Hepatocyte (in vitro differentiated cells): ENCODE results near the gene TPRG1L. TPM values are rescaled to one million over a fixed set of nuclear protein-coding genes. Genes with fewer than 3 reads are reported as not detected.

Source experiments
- DNase-seq: peaks from one replicate; pipeline ENCODE4 v3.0.0-alpha.2; 2016; ENCODE audit warnings: low spot score
- H2AFZ ChIP-seq: fragments of 200-600 bp; sonication (generic); 2 replicates; pipeline ENCODE4 v1.6.0; 2016; ENCODE audit warnings: antibody characterized with exemption, mild to moderate bottlenecking
- H3K27ac ChIP-seq: fragments of 200-600 bp; sonication (generic); 2 replicates; pipeline ENCODE4 v1.5.1; 2016; ENCODE audit warnings: mild to moderate bottlenecking
- H3K27me3 ChIP-seq: fragments of 200-600 bp; sonication (generic); 2 replicates; pipeline ENCODE4 v1.6.1; 2016
- H3K36me3 ChIP-seq: fragments of 200-600 bp; sonication (generic); replicated peaks from 2 replicates; pipeline ENCODE4 v1.5.1; 2016; ENCODE audit warnings: low read depth; ENCODE audit not compliant: insufficient read depth
- H3K4me1 ChIP-seq: fragments of 200-600 bp; sonication (generic); 2 replicates; pipeline ENCODE4 v1.5.1; 2016; ENCODE audit warnings: mild to moderate bottlenecking, moderate library complexity; ENCODE audit not compliant: insufficient read depth
- H3K4me2 ChIP-seq: fragments of 200-600 bp; sonication (generic); 2 replicates; pipeline ENCODE4 v1.6.0; 2016
- H3K4me3 ChIP-seq: fragments of 200-600 bp; sonication (generic); 2 replicates; pipeline ENCODE4 v1.5.1; 2016; ENCODE audit warnings: mild to moderate bottlenecking
- H3K79me2 ChIP-seq: fragments of 200-600 bp; sonication (generic); 2 replicates; pipeline ENCODE4 v1.6.0; 2017; ENCODE audit warnings: mild to moderate bottlenecking
- H3K9me2 ChIP-seq: fragments of 200-600 bp; sonication (generic); replicated peaks from 2 replicates; pipeline ENCODE4 v1.6.0; 2017; ENCODE audit warnings: mild to moderate bottlenecking; ENCODE audit not compliant: insufficient read depth
- H3K9me3 ChIP-seq: fragments of 200-600 bp; sonication (generic); 2 replicates; pipeline ENCODE4 v1.5.1; 2016; ENCODE audit warnings: low read depth, mild to moderate bottlenecking
- H4K20me1 ChIP-seq: fragments of 200-600 bp; sonication (generic); 2 replicates; pipeline ENCODE4 v1.6.0; 2016; ENCODE audit warnings: mild to moderate bottlenecking; ENCODE audit not compliant: insufficient read depth, poor library complexity, severe bottlenecking
- EZH2 ChIP-seq: fragments of 200-600 bp; sonication (generic); IDR thresholded peaks from 2 replicates; pipeline ENCODE4 v1.6.1; 2016; ENCODE audit warnings: antibody characterized with exemption, mild to moderate bottlenecking, borderline replicate concordance
- EZH2phosphoT487 ChIP-seq: fragments of 200-600 bp; sonication (generic); IDR thresholded peaks from one replicate; pipeline ENCODE4 v1.6.1; 2018; ENCODE audit warnings: antibody characterized with exemption, mild to moderate bottlenecking, low read depth, moderate library complexity; ENCODE audit not compliant: unreplicated experiment, severe bottlenecking
- WGBS: methylation state at CpG from one replicate; pipeline ENCODE4 v1.1.6; 2016; ENCODE audit warnings: low lambda C conversion rate; ENCODE audit errors: missing lambda C conversion rate; 5-methylcytosine and 5-hydroxymethylcytosine counted together
- polyA plus RNA-seq: library from polyadenylated mRNA; unstranded; fragments of >200 nt; fragmentation: Nextera tagmentation; extraction: Ambion mirVana; gene quantifications from 2 replicates; pipeline ENCODE4 v1.2.1, GENCODE V29; 2016
- total RNA-seq: library from RNA; depleted of rRNA; stranded (reverse); fragments of >200 nt; gene quantifications from 2 replicates; pipeline ENCODE4 v1.2.3, GENCODE V29; 2014
- TF ChIP-seq, protein P1 (sequence below): fragments of 200-600 bp; sonication (generic); IDR thresholded peaks from 2 replicates; pipeline ENCODE4 v1.5.1; 2016; ENCODE audit warnings: antibody characterized with exemption, mild to moderate bottlenecking; ENCODE audit not compliant: poor library complexity

The TPRG1L gene
- total and polyA plus RNA-seq, 2 experiments from 2014 or later: 57.9 to 74.1 TPM

DNA sequence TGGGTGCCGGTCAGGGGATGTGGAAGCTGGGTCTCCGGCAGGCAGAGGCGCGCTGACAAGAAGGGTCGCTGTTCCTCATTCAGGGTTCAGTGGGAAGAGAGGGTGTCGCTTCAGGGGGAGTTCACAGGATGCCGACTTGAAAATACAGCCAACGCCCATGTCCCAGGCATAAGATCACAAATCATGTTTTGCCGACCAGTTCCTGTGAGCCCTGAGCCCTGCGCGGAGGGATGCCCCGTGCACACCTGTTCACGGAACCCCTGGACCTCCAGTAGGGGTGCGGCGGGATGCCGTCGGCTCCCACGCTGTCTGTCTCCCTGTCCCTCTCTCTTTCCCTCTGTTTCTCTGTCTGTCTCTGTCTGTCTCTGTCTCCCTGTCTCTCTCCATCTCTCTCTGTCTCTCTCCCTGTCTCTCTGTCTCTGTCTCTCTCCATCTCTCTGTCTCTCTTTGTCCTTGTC is 54.3 kb downstream of the TPRG1L start:
- no peaks in the 10 kb centered on the region for H3K36me3 ChIP-seq
- H4K20me1 ChIP-seq: no peaks in the 10 kb centered on the region
- H3K4me3 ChIP-seq: no peak overlapping the region
- no peaks in the 10 kb centered on the region for H3K9me3 ChIP-seq
- WGBS: 93% methylated on average over 18 of the region's 18 CpGs
- no peak overlapping the region for H3K27ac ChIP-seq
- no peaks in the 10 kb centered on the region for H3K27me3 ChIP-seq
- H2AFZ ChIP-seq: no peak overlapping the region
- H3K4me1 ChIP-seq: no peaks in the 10 kb centered on the region
- no peak for TF ChIP-seq EZH2
- TF ChIP-seq EZH2phosphoT487: no peak
- TF ChIP-seq, protein P1, sequence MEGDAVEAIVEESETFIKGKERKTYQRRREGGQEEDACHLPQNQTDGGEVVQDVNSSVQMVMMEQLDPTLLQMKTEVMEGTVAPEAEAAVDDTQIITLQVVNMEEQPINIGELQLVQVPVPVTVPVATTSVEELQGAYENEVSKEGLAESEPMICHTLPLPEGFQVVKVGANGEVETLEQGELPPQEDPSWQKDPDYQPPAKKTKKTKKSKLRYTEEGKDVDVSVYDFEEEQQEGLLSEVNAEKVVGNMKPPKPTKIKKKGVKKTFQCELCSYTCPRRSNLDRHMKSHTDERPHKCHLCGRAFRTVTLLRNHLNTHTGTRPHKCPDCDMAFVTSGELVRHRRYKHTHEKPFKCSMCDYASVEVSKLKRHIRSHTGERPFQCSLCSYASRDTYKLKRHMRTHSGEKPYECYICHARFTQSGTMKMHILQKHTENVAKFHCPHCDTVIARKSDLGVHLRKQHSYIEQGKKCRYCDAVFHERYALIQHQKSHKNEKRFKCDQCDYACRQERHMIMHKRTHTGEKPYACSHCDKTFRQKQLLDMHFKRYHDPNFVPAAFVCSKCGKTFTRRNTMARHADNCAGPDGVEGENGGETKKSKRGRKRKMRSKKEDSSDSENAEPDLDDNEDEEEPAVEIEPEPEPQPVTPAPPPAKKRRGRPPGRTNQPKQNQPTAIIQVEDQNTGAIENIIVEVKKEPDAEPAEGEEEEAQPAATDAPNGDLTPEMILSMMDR: no peak
- no peaks in the 10 kb centered on the region for H3K79me2 ChIP-seq
- H3K9me2 ChIP-seq: no peaks in the 10 kb centered on the region
- DNase-seq: no peak
- H3K4me2 ChIP-seq: no peak overlapping the region

Other genes starting within 250 kb of the TPRG1L start
- 21.5 and 24.8 TPM in 2 replicates for gene ARHGEF16, start 170.3 kb upstream of the TPRG1L start, total RNA-seq
- gene ARHGEF16, start 170.3 kb upstream of the TPRG1L start, polyA plus RNA-seq: 32.3 and 36.2 TPM in 2 replicates
- gene MEGF6, start 13.5 kb upstream of the TPRG1L start, total RNA-seq: 9.6 and 11.6 TPM in 2 replicates
- gene MEGF6, start 13.5 kb upstream of the TPRG1L start, polyA plus RNA-seq: 21.9 and 23.5 TPM in 2 replicates
- gene WRAP73, start 25.1 kb downstream of the TPRG1L start, total RNA-seq: 14.3 and 14.7 TPM in 2 replicates
- gene WRAP73, start 25.1 kb downstream of the TPRG1L start, polyA plus RNA-seq: 23.5 and 28.8 TPM in 2 replicates
- gene TP73, start 27.5 kb downstream of the TPRG1L start, total RNA-seq: 0.16 and 0.47 TPM in 2 replicates
- 0.27 and 1.4 TPM in 2 replicates for gene TP73, start 27.5 kb downstream of the TPRG1L start, polyA plus RNA-seq
- gene CCDC27, start 127.4 kb downstream of the TPRG1L start, total RNA-seq: 0.17 and 0.72 TPM in 2 replicates
- gene CCDC27, start 127.4 kb downstream of the TPRG1L start, polyA plus RNA-seq: 0.59 and 0.73 TPM in 2 replicates
- gene SMIM1, start 147.7 kb downstream of the TPRG1L start, total RNA-seq: 21.0 and 33.6 TPM in 2 replicates
- gene SMIM1, start 147.7 kb downstream of the TPRG1L start, polyA plus RNA-seq: 116 and 118 TPM in 2 replicates
- 27.3 and 36.2 TPM in 2 replicates for gene LRRC47, start 171.5 kb downstream of the TPRG1L start, total RNA-seq
- 37.4 and 38.8 TPM in 2 replicates for gene LRRC47, start 171.5 kb downstream of the TPRG1L start, polyA plus RNA-seq
- 7.7 and 12.7 TPM in 2 replicates for gene CEP104, start 232.2 kb downstream of the TPRG1L start, total RNA-seq
- 22.6 and 25.2 TPM in 2 replicates for gene CEP104, start 232.2 kb downstream of the TPRG1L start, polyA plus RNA-seq
- gene DFFB, start 232.5 kb downstream of the TPRG1L start, total RNA-seq: 5.3 and 6.2 TPM in 2 replicates
- 3.5 and 5.5 TPM in 2 replicates for gene DFFB, start 232.5 kb downstream of the TPRG1L start, polyA plus RNA-seq